MM.1S (cell line): Measurements from ENCODE around the gene CSKMT.
"Not testable (repeated sequence)": the region's sequence is repeated elsewhere in the genome, so short reads cannot be mapped to it uniquely, and the experiment has no call there.

Experiments
- DNase-seq: peaks from one replicate; pipeline ENCODE4 v3.0.0-alpha.2; 2015
- H2AFZ ChIP-seq: fragments of 300-600 bp; sonication (generic); 2 replicates; pipeline ENCODE4 v1.6.0; 2016; ENCODE audit warnings: antibody characterized with exemption, low read length
- H3F3A ChIP-seq: fragments of 300-600 bp; sonication (generic); 2 replicates; pipeline ENCODE4 v1.6.1; 2016; ENCODE audit warnings: mild to moderate bottlenecking, antibody characterized with exemption, low read length, moderate library complexity, mixed read lengths; ENCODE audit not compliant: insufficient read depth
- H3K27ac ChIP-seq: fragments of 300-600 bp; sonication (generic); 2 replicates; pipeline ENCODE4 v1.5.1; 2016; ENCODE audit warnings: mild to moderate bottlenecking, low read length
- H3K27me3 ChIP-seq: fragments of 300-600 bp; sonication (generic); replicated peaks from 2 replicates; pipeline ENCODE4 v1.6.0; 2016; ENCODE audit warnings: low read length; ENCODE audit not compliant: insufficient read depth
- H3K36me3 ChIP-seq: fragments of 300-600 bp; sonication (generic); replicated peaks from 2 replicates; pipeline ENCODE4 v1.6.1; 2016; ENCODE audit warnings: mild to moderate bottlenecking, low read length, mixed read lengths; ENCODE audit not compliant: insufficient read depth
- H3K4me1 ChIP-seq: fragments of 300-600 bp; sonication (generic); 2 replicates; pipeline ENCODE4 v1.6.1; 2016; ENCODE audit warnings: low read length, mixed read lengths
- H3K4me2 ChIP-seq: fragments of 300-600 bp; sonication (generic); 2 replicates; pipeline ENCODE4 v1.6.0; 2016; ENCODE audit warnings: low read depth, low read length
- H3K4me3 ChIP-seq: fragments of 300-600 bp; sonication (generic); 2 replicates; pipeline ENCODE4 v1.5.1; 2016; ENCODE audit warnings: low read length, mixed read lengths
- H3K79me2 ChIP-seq: fragments of 300-600 bp; sonication (generic); 2 replicates; pipeline ENCODE4 v1.6.1; 2016; ENCODE audit warnings: mixed run types, low read length, mixed read lengths
- H3K9ac ChIP-seq: fragments of 300-600 bp; sonication (generic); 2 replicates; pipeline ENCODE4 v1.6.1; 2016; ENCODE audit warnings: low read length, mixed read lengths
- H3K9me2 ChIP-seq: fragments of 300-600 bp; sonication (generic); replicated peaks from 2 replicates; pipeline ENCODE4 v1.6.1; 2016; ENCODE audit warnings: mild to moderate bottlenecking, low read length, mixed read lengths; ENCODE audit not compliant: insufficient read depth
- H3K9me3 ChIP-seq: fragments of 300-600 bp; sonication (generic); replicated peaks from 2 replicates; pipeline ENCODE4 v1.6.1; 2016; ENCODE audit warnings: mild to moderate bottlenecking, low read length, mixed read lengths; ENCODE audit not compliant: insufficient read depth
- H4K20me1 ChIP-seq: fragments of 300-600 bp; sonication (generic); 2 replicates; pipeline ENCODE4 v1.6.1; 2016; ENCODE audit warnings: mild to moderate bottlenecking, low read length, moderate library complexity, mixed read lengths; ENCODE audit not compliant: insufficient read depth
- CTCF ChIP-seq: fragments of 300-600 bp; sonication (generic); IDR thresholded peaks from 2 replicates; pipeline ENCODE4 v1.5.1; 2016; ENCODE audit warnings: antibody characterized with exemption, low read length, mixed read lengths
- EZH2 ChIP-seq: fragments of 300-600 bp; sonication (generic); optimal IDR thresholded peaks from 2 replicates; pipeline ENCODE3; 2017; ENCODE audit warnings: low read depth, mild to moderate bottlenecking, antibody characterized with exemption, low read length, mixed read lengths
- EZH2phosphoT487 ChIP-seq: fragments of 300-600 bp; sonication (generic); IDR thresholded peaks from 2 replicates; pipeline ENCODE4 v1.6.1; 2018; ENCODE audit warnings: antibody characterized with exemption, low read length

The CSKMT gene

GRCh38 chr11:62648185-62648966 lies 16.7 kb upstream of the CSKMT start:
- no peak for DNase-seq
- H3K36me3 ChIP-seq, result 0 out of 2 replicates have a peak, but pooled peaks cover 3% of the 10 kb centered on the region
- TF ChIP-seq EZH2phosphoT487 (no peak), EZH2 (no peak), CTCF (no peak)
- H2AFZ ChIP-seq, result no peak overlapping the region
- no peak overlapping the region for H3K9ac ChIP-seq
- peaks cover 9% of the 10 kb centered on the region for H3K4me1 ChIP-seq
- no peaks in the 10 kb centered on the region for H4K20me1 ChIP-seq
- no peak overlapping the region for H3K4me2 ChIP-seq
- H3K27ac ChIP-seq, result no peak overlapping the region
- H3F3A ChIP-seq, result peaks cover 7% of the 10 kb centered on the region
- H3K4me3 ChIP-seq, result no peak overlapping the region
- no peaks in the 10 kb centered on the region for H3K27me3 ChIP-seq
- no peaks in the 10 kb centered on the region for H3K9me3 ChIP-seq
- H3K79me2 ChIP-seq, result peaks cover 64% of the 10 kb centered on the region
- H3K9me2 ChIP-seq, result no peaks in the 10 kb centered on the region

- Histone ChIP-seq H4K20me1 (no peaks in the 10 kb centered on the region), H3K9me3 (no peaks in the 10 kb centered on the region), H3K79me2 (peaks cover 59% of the 10 kb centered on the region), H3K27me3 (no peaks in the 10 kb centered on the region), H3F3A (peaks cover 8% of the 10 kb centered on the region), H3K4me1 (peaks cover 9% of the 10 kb centered on the region), H3K4me3 (no peak overlapping the region), H3K9me2 (no peaks in the 10 kb centered on the region), H3K4me2 (no peak overlapping the region), H3K27ac (no peak overlapping the region), H3K36me3 (0 out of 2 replicates have a peak, but pooled peaks cover 3% of the 10 kb centered on the region), H3K9ac (no peak overlapping the region), H2AFZ (no peak overlapping the region)
- no peak for DNase-seq
- TF ChIP-seq EZH2phosphoT487 (no peak), CTCF (no peak), EZH2 (no peak)
Observed at GRCh38 chr11:62648967-62649364, 16.1 kb upstream of the CSKMT start.

- Histone ChIP-seq H4K20me1 (no peaks in the 10 kb centered on the region), H3K27me3 (no peaks in the 10 kb centered on the region), H3K79me2 (peaks cover 53% of the 10 kb centered on the region), H3K4me2 (no peak overlapping the region), H3K9ac (no peak overlapping the region), H3K4me3 (no peak overlapping the region), H3K9me3 (no peaks in the 10 kb centered on the region), H3K36me3 (no peaks in the 10 kb centered on the region), H3K27ac (no peak overlapping the region), H3K4me1 (peaks cover 13% of the 10 kb centered on the region), H3K9me2 (no peaks in the 10 kb centered on the region), H3F3A (peaks cover 12% of the 10 kb centered on the region), H2AFZ (no peak overlapping the region)
- DNase-seq, result no peak
- TF ChIP-seq EZH2phosphoT487 (no peak), EZH2 (no peak), CTCF (no peak)
Observed at GRCh38 chr11:62649486-62649885, 15.6 kb upstream of the CSKMT start.

- not testable (repeated sequence) for H4K20me1 ChIP-seq, H3K4me2 ChIP-seq, H3K36me3 ChIP-seq, H3K9me3 ChIP-seq, H3K27me3 ChIP-seq, DNase-seq, H3K9me2 ChIP-seq, H3K27ac ChIP-seq, H3K9ac ChIP-seq, H3K4me3 ChIP-seq, H2AFZ ChIP-seq
- Histone ChIP-seq H3K4me1 (peaks cover 13% of the 10 kb centered on the region), H3K79me2 (peaks cover 45% of the 10 kb centered on the region), H3F3A (peaks cover 12% of the 10 kb centered on the region)
Observed at GRCh38 chr11:62650283-62650682, 14.8 kb upstream of the CSKMT start.
